Activated CD8-positive, alpha-beta T cell treated with anti-CD3 and anti-CD28 coated beads for 36 hours (primary cell): ENCODE measurements around the gene TMEM43. TPM values are rescaled to one million over a fixed set of nuclear protein-coding genes. Genes with fewer than 3 reads are reported as not detected.
"Not testable (repeated sequence)": the region's sequence is repeated elsewhere in the genome, so short reads cannot be mapped to it uniquely, and the experiment has no call there.

Experiments
- ATAC-seq: fragments of 200-7000 bp; cut with Tn5 transposase; one replicate; pipeline ENCODE4 v1.10.0; 2021; ENCODE audit warnings: mild to moderate bottlenecking, moderate library complexity
- CTCF ChIA-PET: fragments of 350-600 bp; sonication (Branson Sonifier 250); formaldehyde crosslinking; loops from one replicate; lab custom pipeline; 2021; ENCODE audit warnings: antibody characterized with exemption; lab: Charles Lee
- POLR2A ChIA-PET: fragments of 350-600 bp; sonication (Branson Sonifier 250); formaldehyde crosslinking; loops from one replicate; lab custom pipeline; 2021; ENCODE audit warnings: antibody characterized with exemption; lab: Charles Lee
- DNase-seq: peaks from one replicate; pipeline ENCODE4 v3.0.0-alpha.2; 2020
- H3K27ac Mint-ChIP-seq: one replicate; pipeline ENCODE4 v1.8.0; 2021; ENCODE audit warnings: mild to moderate bottlenecking, mixed read lengths
- H3K27me3 Mint-ChIP-seq: one replicate; pipeline ENCODE4 v1.8.0; 2021; ENCODE audit warnings: mixed read lengths
- H3K36me3 Mint-ChIP-seq: one replicate; pipeline ENCODE4 v1.8.0; 2021; ENCODE audit warnings: low read depth, mixed read lengths
- H3K4me1 Mint-ChIP-seq: one replicate; pipeline ENCODE4 v1.8.0; 2021; ENCODE audit warnings: low read depth, mixed read lengths
- H3K4me3 Mint-ChIP-seq: one replicate; pipeline ENCODE4 v1.8.0; 2021; ENCODE audit warnings: mild to moderate bottlenecking, moderate library complexity, mixed read lengths
- H3K9me3 Mint-ChIP-seq: one replicate; pipeline ENCODE4 v1.8.0; 2021; ENCODE audit warnings: mixed read lengths
- intact Hi-C: fragments of 100-400 bp; cut with micrococcal nuclease; formaldehyde crosslinking; loops from one replicate; pipeline ENCODE4 v1.10.0; 2022
- total RNA-seq, 2 experiments: library from RNA; stranded (reverse); gene quantifications; one replicate each; pipeline ENCODE4 v1.2.3, GENCODE V29; 2021
- TF ChIP-seq, protein P1 (sequence below): fragments of 200-600 bp; IDR thresholded peaks from one replicate; pipeline ENCODE4 v1.8.0; 2022; ENCODE audit warnings: antibody characterized with exemption, mild to moderate bottlenecking

TMEM43 gene
- total RNA-seq, 2 experiments from 2014 or later: 19.7 to 20.2 TPM

DNA sequence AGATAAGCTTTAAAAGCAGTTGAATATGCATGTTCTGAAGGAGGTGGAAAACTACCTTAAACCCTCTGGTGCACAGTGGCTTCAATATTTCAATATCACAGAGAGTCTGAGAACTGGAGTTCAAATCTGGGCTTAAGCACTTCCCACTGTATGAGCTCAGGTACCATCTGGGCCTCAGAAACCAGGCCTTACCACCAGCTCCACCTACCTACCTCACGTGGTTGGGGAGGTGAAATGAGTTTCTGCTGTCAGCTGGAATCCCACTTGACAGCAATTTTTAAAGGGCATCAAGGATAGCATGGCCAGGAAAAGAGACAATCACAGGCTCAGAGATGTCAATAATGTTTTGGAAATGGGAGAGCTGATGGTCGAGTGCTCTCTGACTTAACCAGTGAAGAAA lies 5.2 kb upstream of the TMEM43 start:
- Mint-ChIP-seq H3K4me3 (no peak overlapping the region), H3K36me3 (peaks cover 53% of the 10 kb centered on the region), H3K27me3 (no peaks in the 10 kb centered on the region), H3K9me3 (no peaks in the 10 kb centered on the region), H3K4me1 (peaks cover 28% of the 10 kb centered on the region), H3K27ac (no peak overlapping the region)
- intact Hi-C loops: no loop called here
- no peak for ATAC-seq
- TF ChIP-seq, protein P1, sequence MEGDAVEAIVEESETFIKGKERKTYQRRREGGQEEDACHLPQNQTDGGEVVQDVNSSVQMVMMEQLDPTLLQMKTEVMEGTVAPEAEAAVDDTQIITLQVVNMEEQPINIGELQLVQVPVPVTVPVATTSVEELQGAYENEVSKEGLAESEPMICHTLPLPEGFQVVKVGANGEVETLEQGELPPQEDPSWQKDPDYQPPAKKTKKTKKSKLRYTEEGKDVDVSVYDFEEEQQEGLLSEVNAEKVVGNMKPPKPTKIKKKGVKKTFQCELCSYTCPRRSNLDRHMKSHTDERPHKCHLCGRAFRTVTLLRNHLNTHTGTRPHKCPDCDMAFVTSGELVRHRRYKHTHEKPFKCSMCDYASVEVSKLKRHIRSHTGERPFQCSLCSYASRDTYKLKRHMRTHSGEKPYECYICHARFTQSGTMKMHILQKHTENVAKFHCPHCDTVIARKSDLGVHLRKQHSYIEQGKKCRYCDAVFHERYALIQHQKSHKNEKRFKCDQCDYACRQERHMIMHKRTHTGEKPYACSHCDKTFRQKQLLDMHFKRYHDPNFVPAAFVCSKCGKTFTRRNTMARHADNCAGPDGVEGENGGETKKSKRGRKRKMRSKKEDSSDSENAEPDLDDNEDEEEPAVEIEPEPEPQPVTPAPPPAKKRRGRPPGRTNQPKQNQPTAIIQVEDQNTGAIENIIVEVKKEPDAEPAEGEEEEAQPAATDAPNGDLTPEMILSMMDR: no peak
- POLR2A ChIA-PET: interaction anchor here (1.8 kb wide), 1 partner anchor 59 kb away, joined by 6 read pairs; the partner anchor contains the start of genes LSM3 and XPC
- CTCF ChIA-PET: interaction anchor here (1.3 to 1.5 kb wide), 2 partner anchors 221 to 223 kb away, joined by 3 to 7 read pairs; no protein-coding TSS in a partner anchor
- DNase-seq: no peak

DNA sequence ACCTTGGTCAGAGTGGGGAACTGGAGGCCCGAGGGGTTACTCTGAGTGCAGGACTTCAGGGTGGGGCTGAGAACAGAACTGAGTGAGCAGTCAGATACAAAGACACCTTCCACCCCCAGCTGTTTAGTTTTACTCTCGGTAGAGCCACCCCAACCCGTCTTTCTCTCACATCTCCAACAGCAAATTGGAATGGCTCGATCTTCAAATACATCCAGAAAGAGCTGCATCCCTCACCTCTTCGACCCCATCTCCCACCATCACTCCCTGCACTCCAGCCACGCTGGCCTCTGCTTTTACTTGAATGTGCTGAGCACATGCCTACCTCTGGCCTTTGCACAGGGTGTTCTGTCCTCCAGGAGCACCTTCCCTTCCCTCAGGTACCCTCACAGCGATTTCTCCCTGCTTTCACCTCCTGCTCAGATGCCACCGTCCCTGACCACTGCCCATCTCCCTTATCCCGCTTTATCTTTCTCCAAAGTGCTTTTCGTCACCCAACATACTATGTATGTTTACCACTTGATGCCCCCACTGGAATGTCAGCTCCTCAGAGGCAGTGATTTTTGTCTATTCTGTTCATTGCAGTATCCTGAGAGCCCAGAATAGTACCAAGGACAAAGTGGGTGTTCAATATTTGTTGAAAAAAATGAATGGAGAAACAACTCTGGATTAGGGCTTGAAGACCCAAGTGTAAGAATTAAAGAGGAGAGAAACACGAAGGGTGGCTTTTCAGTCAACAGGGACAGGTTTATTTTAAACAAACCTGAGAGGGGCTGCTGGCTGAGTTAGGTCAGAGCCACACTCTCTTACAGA lies 4.5 kb upstream of the TMEM43 start:
- peaks cover 25% of the 10 kb centered on the region for H3K4me1 Mint-ChIP-seq
- intact Hi-C loops: no loop called here
- no peak for DNase-seq
- TF ChIP-seq, protein P1: no peak
- no peak for ATAC-seq
- ChIA-PET CTCF (interaction anchor here (1.3 to 1.5 kb wide), 2 partner anchors 222 to 224 kb away, joined by 3 to 7 read pairs; no protein-coding TSS in a partner anchor), POLR2A (interaction anchor here (0.8 to 1.8 kb wide), 2 partner anchors 27 to 58 kb away, joined by 3 to 6 read pairs; partner anchors contain the start of genes LSM3 and XPC)
- H3K27me3 Mint-ChIP-seq: no peaks in the 10 kb centered on the region
- peaks cover 48% of the 10 kb centered on the region for H3K36me3 Mint-ChIP-seq
- no peak overlapping the region for H3K27ac Mint-ChIP-seq
- no peak overlapping the region for H3K4me3 Mint-ChIP-seq
- H3K9me3 Mint-ChIP-seq: no peaks in the 10 kb centered on the region

DNA sequence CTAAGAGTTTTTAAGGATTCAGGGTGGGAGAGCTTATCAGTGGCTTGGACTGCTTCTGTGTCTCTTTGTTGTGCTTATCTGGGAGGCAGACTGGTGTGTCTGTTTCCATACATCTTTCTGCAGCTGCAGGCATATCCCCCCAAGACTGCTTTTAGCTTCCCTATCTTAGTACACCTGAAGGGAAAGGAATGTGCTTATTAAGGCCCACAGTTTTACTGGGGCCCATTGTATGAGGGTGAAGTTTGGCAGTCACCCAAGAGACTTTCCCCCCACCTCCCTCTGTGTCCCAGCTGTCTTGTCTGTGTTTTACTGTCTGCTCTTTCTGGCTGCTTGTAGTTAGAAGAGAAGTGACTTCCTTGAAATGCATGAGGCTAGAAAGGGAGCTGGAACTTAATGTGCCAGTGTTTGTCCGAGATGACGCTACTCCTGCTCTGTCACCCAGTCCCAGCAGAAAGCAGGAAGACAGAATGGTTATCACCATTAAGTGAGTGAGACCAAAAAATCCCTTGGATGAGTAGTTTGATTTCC lies 3.9 kb upstream of the TMEM43 start:
- POLR2A ChIA-PET: interaction anchor here (0.8 to 1.1 kb wide), 2 partner anchors 26 to 58 kb away, joined by 3 read pairs; partner anchors contain the start of genes LSM3 and XPC
- peaks cover 47% of the 10 kb centered on the region for H3K36me3 Mint-ChIP-seq

DNA sequence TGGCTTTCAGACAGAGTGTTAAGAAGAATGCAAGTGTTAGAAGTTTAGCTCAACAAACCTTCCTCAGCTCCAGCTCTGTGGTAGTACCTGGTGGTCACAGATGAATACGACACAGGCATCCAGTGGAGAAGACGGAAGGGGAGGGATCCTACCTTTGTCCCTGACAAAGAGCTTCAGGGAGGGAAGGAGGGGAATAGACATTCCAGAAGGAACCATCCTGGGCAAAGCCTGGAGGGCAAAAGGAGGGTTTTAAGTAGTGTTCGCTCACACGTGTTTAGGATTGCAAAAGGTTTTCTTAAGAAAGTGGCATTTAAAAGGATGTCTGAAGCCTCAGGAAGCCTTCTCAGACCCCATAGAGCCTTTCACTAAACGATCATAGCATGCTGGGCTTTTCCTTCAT lies 3.0 kb upstream of the TMEM43 start:
- no peaks in the 10 kb centered on the region for H3K27me3 Mint-ChIP-seq
- peaks cover 37% of the 10 kb centered on the region for H3K4me1 Mint-ChIP-seq
- intact Hi-C loops: no loop called here
- H3K9me3 Mint-ChIP-seq: no peaks in the 10 kb centered on the region
- ChIA-PET POLR2A (interaction anchor here (0.8 to 1.1 kb wide), 2 partner anchors 57 to 111 kb away, joined by 3 read pairs; partner anchors contain the start of genes LSM3 and XPC), CTCF (no interaction called here)
- no peak overlapping the region for H3K27ac Mint-ChIP-seq
- peaks cover 43% of the 10 kb centered on the region for H3K36me3 Mint-ChIP-seq
- TF ChIP-seq, protein P1: no peak
- no peak overlapping the region for H3K4me3 Mint-ChIP-seq
- DNase-seq (no peak), ATAC-seq (no peak)

More for the DNA sequence above, 3.9 kb upstream of the TMEM43 start:
- H3K4me1 Mint-ChIP-seq: peaks cover 28% of the 10 kb centered on the region
- H3K4me3 Mint-ChIP-seq, intact Hi-C loops, H3K9me3 Mint-ChIP-seq, H3K27ac Mint-ChIP-seq, ATAC-seq, H3K27me3 Mint-ChIP-seq, DNase-seq: not testable (repeated sequence)
- CTCF ChIA-PET: interaction anchor here (1.5 kb wide), 1 partner anchor 224 kb away, joined by 7 read pairs; no protein-coding TSS in a partner anchor

DNA sequence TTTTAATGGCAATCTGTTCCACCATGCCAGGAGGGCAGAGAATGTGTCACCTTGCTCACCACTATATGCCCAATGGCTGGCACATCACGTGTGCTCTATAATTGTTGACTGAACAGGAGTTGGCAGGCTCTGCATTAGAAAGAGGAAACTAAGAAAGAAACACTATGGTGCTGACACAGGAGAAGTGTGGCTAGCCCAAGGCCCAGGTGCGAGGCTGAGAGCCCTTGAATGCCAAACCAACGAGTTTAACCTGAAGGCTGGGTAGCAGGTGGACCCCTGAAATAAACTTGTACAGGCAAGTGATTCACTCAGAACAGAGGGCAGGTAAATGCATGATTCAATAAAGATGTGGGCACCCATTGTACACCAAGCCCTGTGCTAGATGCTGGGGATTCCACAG lies 2.6 kb upstream of the TMEM43 start:
- TF ChIP-seq, protein P1: no peak
- POLR2A ChIA-PET: interaction anchor here (0.6 to 4.1 kb wide), 5 partner anchors 7 to 235 kb away, joined by 3 to 23 read pairs (median 3); no protein-coding TSS in a partner anchor
- Mint-ChIP-seq H3K9me3 (no peaks in the 10 kb centered on the region), H3K27me3 (no peaks in the 10 kb centered on the region), H3K4me1 (peaks cover 41% of the 10 kb centered on the region), H3K36me3 (peaks cover 43% of the 10 kb centered on the region), H3K4me3 (peak overlapping the region; percentile 95), H3K27ac (peak overlapping the region; percentile 79)
- intact Hi-C loops: no loop called here
- DNase-seq: no peak
- no peak for ATAC-seq
- CTCF ChIA-PET: interaction anchor here (1.9 to 4.0 kb wide), 2 partner anchors 8 to 226 kb away, joined by 5 to 33 read pairs; no protein-coding TSS in a partner anchor
